Effector CD4-positive, alpha-beta T cell (primary cell): ENCODE data around the gene OR5H1. TPM values are rescaled to one million over a fixed set of nuclear protein-coding genes. Genes with fewer than 3 reads are reported as not detected.
"Not testable (repeated sequence)": the region's sequence is repeated elsewhere in the genome, so short reads cannot be mapped to it uniquely, and the experiment has no call there.

ENCODE experiments used
- DNase-seq: peaks from one replicate; pipeline ENCODE4 v3.0.0-alpha.2; 2020
- total RNA-seq: gene quantifications from one replicate; lab custom pipeline; 2026; lab: John Stamatoyannopoulos, UW

Gene OR5H1
- not detected for total RNA-seq

- DNase-seq: no peak
These were observed at the start of gene OR5H1 for GRCh38 chr3:98130421-98130820. Gene OR5H1, plus strand, starts transcription at chr3:98130721. Its CDS starts 1,977 bp downstream, at chr3:98132698.

DNA sequence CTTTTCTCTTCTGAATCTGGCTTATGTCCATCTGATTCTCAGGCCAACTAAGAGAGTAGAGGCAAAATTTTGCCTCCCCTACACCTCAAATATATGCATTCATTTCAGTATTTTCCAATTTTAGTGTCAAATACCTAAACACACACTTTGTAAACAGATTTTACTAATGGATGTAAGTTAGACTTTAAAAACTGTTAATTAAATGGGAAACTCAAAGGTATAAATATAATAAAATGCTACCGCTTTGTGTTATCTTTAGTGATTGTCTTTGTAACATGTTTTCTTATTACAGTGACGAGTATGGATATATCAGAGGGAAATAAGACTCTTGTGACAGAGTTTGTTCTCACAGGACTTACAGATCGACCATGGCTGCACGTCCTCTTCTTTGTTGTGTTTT lies 43.6 kb upstream of the OR5H1 start, which contains the start of gene OR5AC2:
Gene OR5AC2, plus strand, starts transcription at position 301 of the 400 bp plus-strand sequence. Its CDS starts 0 bp downstream, at position 301.
- no peak for DNase-seq

DNA sequence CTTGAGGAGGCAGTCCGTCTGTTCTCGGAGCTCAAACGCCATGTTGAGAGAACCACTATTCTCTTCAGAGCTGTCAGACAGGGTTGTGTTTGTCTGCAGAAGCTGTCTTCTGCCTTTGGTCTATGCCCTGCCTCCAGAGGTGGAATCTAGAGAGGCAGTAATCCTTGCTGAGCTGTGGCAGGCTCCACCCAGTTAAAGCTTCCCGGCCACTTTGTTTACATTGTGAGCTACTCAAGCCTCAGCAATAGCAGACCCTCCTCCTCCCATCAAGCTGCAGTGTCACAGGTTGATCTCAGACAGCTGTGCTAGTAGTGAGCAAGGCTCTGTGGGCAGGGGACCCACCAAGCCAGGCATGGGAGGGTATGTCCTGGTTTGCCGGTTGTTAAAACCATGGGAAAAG lies 34.6 kb upstream of the OR5H1 start:
- no peak for DNase-seq

GRCh38 chr3:98099848-98100247 lies 30.7 kb upstream of the OR5H1 start:
- DNase-seq: no peak

- no peak for DNase-seq
These were observed 22.4 kb upstream of the OR5H1 start for GRCh38 chr3:98108162-98108561.

- no peak for DNase-seq
These were observed 20.5 kb upstream of the OR5H1 start for GRCh38 chr3:98109807-98110549.

- DNase-seq: no peak
These were observed 20.0 kb upstream of the OR5H1 start for GRCh38 chr3:98110550-98110908.

GRCh38 chr3:98114264-98114663 lies 16.3 kb upstream of the OR5H1 start:
- no peak for DNase-seq

GRCh38 chr3:98115717-98116116 lies 14.8 kb upstream of the OR5H1 start:
- no peak for DNase-seq

DNA sequence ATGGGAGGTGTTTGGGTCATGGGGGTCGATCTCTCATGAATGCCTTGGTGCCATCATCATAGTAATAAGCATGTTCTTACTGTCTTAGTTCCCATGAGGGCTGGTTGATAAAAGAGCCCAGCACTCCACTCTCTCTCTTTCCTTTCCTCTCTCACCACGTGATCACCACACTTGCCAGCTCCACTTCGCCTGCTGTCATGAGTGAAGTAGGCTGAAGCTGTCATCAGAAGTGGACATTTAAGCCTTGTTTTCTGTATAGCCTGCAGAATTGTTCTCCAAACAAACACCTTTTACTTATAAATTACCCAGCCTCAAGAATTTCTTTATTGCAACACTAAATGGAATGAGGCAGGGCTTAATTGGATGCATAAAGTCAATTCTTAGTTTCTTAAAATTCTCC lies 6.1 kb downstream of the OR5H1 start:
- no peak for DNase-seq

- DNase-seq: not testable (repeated sequence)
These were observed 7.5 kb downstream of the OR5H1 start for GRCh38 chr3:98137826-98138557.

- no peak for DNase-seq
These were observed 10.0 kb downstream of the OR5H1 start for GRCh38 chr3:98140531-98140930.

GRCh38 chr3:98147179-98147578 lies 16.7 kb downstream of the OR5H1 start, which contains the start of gene OR5H14:
Gene OR5H14, plus strand, starts transcription at chr3:98147479. Its CDS starts 1,907 bp downstream, at chr3:98149386.
- no peak for DNase-seq

DNA sequence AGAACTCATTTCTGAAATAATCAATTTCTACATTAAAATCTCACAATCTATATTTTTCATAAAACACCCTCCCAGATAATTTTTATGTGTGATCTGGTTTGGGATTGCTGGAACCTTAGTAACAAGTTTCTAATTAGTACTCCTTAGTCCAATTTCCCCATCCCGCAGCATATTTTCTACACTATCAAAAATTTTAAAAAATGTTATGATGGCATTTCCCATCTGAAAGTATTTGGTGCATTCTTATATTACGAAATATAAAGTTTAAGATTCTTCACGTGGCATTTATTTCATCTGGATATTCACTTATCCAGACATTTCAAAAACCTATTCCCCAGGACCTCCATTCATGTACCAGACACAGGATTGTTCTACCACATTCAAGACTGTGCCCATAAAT lies 18.2 kb downstream of the OR5H1 start:
- DNase-seq: no peak

GRCh38 chr3:98149456-98149855 lies 18.9 kb downstream of the OR5H1 start:
- not testable (repeated sequence) for DNase-seq

DNA sequence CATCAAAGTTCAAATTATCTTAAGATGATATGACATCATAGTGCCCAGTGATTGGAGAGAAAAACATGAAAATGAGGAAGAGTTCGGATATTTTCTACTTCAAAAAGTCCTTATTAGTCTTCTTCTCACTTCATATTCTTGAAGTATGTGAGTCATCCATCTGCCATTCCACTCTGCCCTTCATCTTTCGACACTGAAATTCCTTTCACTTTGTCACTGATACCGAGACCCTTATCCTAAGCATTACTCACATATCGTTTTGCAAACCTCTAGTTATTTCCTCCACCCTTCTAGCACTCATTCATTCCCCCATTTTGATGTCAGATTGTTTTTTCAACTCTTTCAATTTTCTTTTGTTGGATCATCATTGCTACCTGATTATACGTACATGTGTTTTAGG lies 20.7 kb downstream of the OR5H1 start:
- no peak for DNase-seq

DNA sequence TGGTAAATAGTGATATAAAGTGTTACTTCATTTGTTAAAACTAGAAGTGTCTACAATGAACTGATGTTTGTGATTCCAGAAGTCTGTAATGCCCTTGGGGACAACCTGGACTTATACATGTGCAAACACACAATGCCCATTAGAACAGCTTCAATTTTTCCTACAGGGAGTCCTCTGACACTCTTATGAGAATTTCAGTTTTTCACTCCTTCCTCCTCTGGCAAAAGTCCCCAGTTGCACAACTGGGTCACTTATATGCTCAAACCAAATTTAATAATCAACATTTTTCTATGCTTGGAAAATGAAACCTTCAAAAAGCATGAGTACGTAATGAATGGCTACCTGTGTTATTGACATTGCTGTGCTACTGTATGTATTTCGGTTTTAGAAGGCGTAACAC lies 35.9 kb downstream of the OR5H1 start, which contains the start of gene OR5H15:
Gene OR5H15, plus strand, starts transcription at position 301 of the 400 bp plus-strand sequence. CDS start 2,004 bp downstream, outside the sequence.
- no peak for DNase-seq

- no peak for DNase-seq
These were observed 40.5 kb downstream of the OR5H1 start for GRCh38 chr3:98171071-98171470.

GRCh38 chr3:98172621-98173020 lies 42.1 kb downstream of the OR5H1 start:
- no peak for DNase-seq

DNA sequence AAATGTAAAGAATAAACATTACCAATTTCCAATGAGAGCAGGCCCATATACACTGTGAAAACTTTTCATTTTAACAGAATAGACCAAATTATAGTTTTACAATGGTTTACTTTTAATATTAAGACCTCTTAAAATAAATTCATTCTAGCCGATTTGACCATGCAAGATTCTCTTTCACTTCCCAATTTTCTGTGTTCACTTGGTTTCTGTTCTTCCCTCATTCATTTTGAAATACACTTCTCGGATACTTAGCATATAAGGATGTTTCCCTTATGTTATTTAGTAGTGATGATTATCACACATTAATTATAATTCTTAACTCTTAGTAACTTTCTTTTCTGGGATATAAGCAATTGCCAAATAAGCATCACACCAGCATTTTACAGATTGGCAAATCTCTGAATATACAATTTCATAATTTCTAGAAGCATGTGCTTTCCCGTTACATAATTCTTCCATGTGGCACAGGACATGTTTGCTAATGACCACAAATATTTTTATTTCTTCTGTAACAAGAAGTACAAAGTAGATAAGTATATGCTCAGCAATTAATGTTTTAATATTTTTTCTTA lies 49.9 kb downstream of the OR5H1 start:
- DNase-seq: no peak

DNA sequence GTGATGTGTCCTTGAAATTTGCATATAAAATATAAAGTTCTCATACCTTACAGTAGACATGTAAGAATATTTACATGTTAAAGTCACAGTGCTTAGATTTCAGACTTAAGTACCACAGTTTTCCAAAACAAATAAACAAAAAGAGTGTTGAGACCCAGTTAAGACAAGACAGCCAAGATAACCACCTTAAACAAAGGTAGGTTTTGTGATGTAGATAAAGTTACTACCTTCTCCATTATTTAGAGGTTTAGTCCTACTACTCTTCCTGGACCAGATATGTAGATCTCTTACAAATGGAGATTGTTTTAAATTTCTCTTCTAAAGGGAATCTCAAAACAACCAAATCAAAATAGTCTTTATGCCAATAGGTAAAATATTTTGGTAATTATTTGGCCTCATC lies 51.7 kb downstream of the OR5H1 start:
- no peak for DNase-seq

GRCh38 chr3:98185180-98185579 lies 54.7 kb downstream of the OR5H1 start:
- no peak for DNase-seq
